ENCODE data around the gene MDP1. TPM values are rescaled to one million over a fixed set of nuclear protein-coding genes. Genes with fewer than 3 reads are reported as not detected.

MDP1 gene
- total RNA-seq (ENCODE audit: unreplicated experiment) = 17.4 TPM
- long read RNA-seq, transcript MDP1-201 (6 exons, 730 nt) = major isoform, 8 of 10 reads
- long read RNA-seq, partial matches to known transcripts = 0 of 10 reads
- long read RNA-seq, other reads (novel, unspliced or antisense) = 0 of 10 reads

- Mint-ChIP-seq H3K9me3 (ENCODE audit: unreplicated experiment) (no peaks in the 10 kb centered on the region), H3K27me3 (ENCODE audit: unreplicated experiment) (peaks cover 20% of the 10 kb centered on the region), H3K4me3 (ENCODE audit: unreplicated experiment) (peak within 1 kb of the TSS; percentile 95), H3K36me3 (ENCODE audit: low read depth, unreplicated experiment) (peaks cover 13% of the 10 kb centered on the region), H3K4me1 (ENCODE audit: unreplicated experiment) (peaks cover 21% of the 10 kb centered on the region), H3K27ac (ENCODE audit: unreplicated experiment) (peak within 1 kb of the TSS; percentile 79)
- TF ChIP-seq, protein P1, sequence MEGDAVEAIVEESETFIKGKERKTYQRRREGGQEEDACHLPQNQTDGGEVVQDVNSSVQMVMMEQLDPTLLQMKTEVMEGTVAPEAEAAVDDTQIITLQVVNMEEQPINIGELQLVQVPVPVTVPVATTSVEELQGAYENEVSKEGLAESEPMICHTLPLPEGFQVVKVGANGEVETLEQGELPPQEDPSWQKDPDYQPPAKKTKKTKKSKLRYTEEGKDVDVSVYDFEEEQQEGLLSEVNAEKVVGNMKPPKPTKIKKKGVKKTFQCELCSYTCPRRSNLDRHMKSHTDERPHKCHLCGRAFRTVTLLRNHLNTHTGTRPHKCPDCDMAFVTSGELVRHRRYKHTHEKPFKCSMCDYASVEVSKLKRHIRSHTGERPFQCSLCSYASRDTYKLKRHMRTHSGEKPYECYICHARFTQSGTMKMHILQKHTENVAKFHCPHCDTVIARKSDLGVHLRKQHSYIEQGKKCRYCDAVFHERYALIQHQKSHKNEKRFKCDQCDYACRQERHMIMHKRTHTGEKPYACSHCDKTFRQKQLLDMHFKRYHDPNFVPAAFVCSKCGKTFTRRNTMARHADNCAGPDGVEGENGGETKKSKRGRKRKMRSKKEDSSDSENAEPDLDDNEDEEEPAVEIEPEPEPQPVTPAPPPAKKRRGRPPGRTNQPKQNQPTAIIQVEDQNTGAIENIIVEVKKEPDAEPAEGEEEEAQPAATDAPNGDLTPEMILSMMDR (IDR thresholded peaks at IDR 0.05; ENCODE audit: unreplicated experiment) = no peak
- DNase-seq (ENCODE audit: low spot score) = peak; percentile 76
Observed at GRCh38 chr14:24215495-24216344, at the start of gene MDP1. MDP1 (minus strand) TSS chr14:24216066; CDS start chr14:24215955, 111 bp downstream.

GRCh38 chr14:24264298-24264697 is 48.4 kb upstream of the MDP1 start:
- peaks cover 11% of the 10 kb centered on the region for H3K27me3 Mint-ChIP-seq (ENCODE audit: unreplicated experiment)
- peaks cover 2% of the 10 kb centered on the region for H3K4me1 Mint-ChIP-seq (ENCODE audit: unreplicated experiment)
- DNase-seq (ENCODE audit: low spot score) = no peak
- H3K36me3 Mint-ChIP-seq (ENCODE audit: low read depth, unreplicated experiment) = peaks cover 10% of the 10 kb centered on the region
- no peaks in the 10 kb centered on the region for H3K9me3 Mint-ChIP-seq (ENCODE audit: unreplicated experiment)
- H3K27ac Mint-ChIP-seq (ENCODE audit: unreplicated experiment) = no peak overlapping the region
- H3K4me3 Mint-ChIP-seq (ENCODE audit: unreplicated experiment) = no peak overlapping the region
- TF ChIP-seq, protein P1 (IDR thresholded peaks at IDR 0.05; ENCODE audit: unreplicated experiment) = no peak

GRCh38 chr14:24263848-24264247 is 48.0 kb upstream of the MDP1 start:
- Mint-ChIP-seq H3K4me1 (ENCODE audit: unreplicated experiment) (peaks cover 2% of the 10 kb centered on the region), H3K27me3 (ENCODE audit: unreplicated experiment) (peaks cover 11% of the 10 kb centered on the region), H3K4me3 (ENCODE audit: unreplicated experiment) (no peak overlapping the region), H3K27ac (ENCODE audit: unreplicated experiment) (no peak overlapping the region), H3K9me3 (ENCODE audit: unreplicated experiment) (no peaks in the 10 kb centered on the region), H3K36me3 (ENCODE audit: low read depth, unreplicated experiment) (peaks cover 10% of the 10 kb centered on the region)
- TF ChIP-seq, protein P1 (IDR thresholded peaks at IDR 0.05; ENCODE audit: unreplicated experiment) = no peak
- DNase-seq (ENCODE audit: low spot score) = no peak

GRCh38 chr14:24262821-24263733 is 47.2 kb upstream of the MDP1 start, which contains the start of gene TGM1:
TGM1 (minus strand) TSS chr14:24263177; CDS start chr14:24262352, 825 bp downstream.
- Mint-ChIP-seq H3K36me3 (ENCODE audit: low read depth, unreplicated experiment) (peaks cover 10% of the 10 kb centered on the region), H3K27ac (ENCODE audit: unreplicated experiment) (no peak within 1 kb of the TSS), H3K27me3 (ENCODE audit: unreplicated experiment) (peaks cover 11% of the 10 kb centered on the region), H3K4me3 (ENCODE audit: unreplicated experiment) (no peak within 1 kb of the TSS), H3K9me3 (ENCODE audit: unreplicated experiment) (no peaks in the 10 kb centered on the region), H3K4me1 (ENCODE audit: unreplicated experiment) (peaks cover 2% of the 10 kb centered on the region)
- TF ChIP-seq, protein P1 (IDR thresholded peaks at IDR 0.05; ENCODE audit: unreplicated experiment) = no peak
- no peak for DNase-seq (ENCODE audit: low spot score)

All from endothelial cell (in vitro differentiated cells).